Right lobe of liver (tissue), 4 donors: ENCODE measurements around the gene B3GAT1.

ENCODE experiments used
- POLR2A ChIP-seq: fragments of 450-650 bp; IDR thresholded peaks from one replicate; pipeline ENCODE4 v1.6.1; 2017; ENCODE audit warnings: antibody characterized with exemption, mild to moderate bottlenecking
- TF ChIP-seq, protein P1 (sequence below), 4 donors: fragments of 200-600 bp in 3 of 4; fragments of 450-650 bp in 1 of 4; IDR thresholded peaks; one replicate each; pipeline versions ENCODE4 v1.5.1 to v1.8.0; 2016 to 2022; ENCODE audit warnings: antibody characterized with exemption in 4 of 4, mild to moderate bottlenecking in 2 of 4
- donor health status: DM: no; HTN: no; CAD: no.
- donor health status: DM: no; HTN: no; CAD: no.
- donor health status: DM: no; HTN: yes; CAD: no.

DNA sequence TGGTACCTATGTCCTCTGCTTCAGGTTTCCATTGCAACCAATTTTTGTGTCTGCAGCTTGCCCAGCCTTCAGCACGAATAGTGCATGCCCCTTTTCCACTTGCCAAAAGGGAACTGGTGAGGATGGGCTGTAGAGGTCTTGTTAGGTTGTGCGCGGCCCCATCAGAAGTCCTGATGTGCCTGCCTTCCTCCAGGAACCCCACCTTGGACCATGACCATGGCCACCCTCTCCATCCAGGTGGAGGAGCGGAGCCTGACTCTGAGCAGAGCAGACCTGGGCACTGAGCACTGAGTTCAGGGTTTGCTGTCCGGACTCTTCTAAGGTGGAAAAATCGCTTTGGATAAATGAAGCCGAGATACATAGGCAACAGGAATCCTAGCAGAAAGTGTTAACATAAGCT, 73.4 kb downstream of the B3GAT1 start:
- TF ChIP-seq POLR2A: no peak
- TF ChIP-seq, protein P1, sequence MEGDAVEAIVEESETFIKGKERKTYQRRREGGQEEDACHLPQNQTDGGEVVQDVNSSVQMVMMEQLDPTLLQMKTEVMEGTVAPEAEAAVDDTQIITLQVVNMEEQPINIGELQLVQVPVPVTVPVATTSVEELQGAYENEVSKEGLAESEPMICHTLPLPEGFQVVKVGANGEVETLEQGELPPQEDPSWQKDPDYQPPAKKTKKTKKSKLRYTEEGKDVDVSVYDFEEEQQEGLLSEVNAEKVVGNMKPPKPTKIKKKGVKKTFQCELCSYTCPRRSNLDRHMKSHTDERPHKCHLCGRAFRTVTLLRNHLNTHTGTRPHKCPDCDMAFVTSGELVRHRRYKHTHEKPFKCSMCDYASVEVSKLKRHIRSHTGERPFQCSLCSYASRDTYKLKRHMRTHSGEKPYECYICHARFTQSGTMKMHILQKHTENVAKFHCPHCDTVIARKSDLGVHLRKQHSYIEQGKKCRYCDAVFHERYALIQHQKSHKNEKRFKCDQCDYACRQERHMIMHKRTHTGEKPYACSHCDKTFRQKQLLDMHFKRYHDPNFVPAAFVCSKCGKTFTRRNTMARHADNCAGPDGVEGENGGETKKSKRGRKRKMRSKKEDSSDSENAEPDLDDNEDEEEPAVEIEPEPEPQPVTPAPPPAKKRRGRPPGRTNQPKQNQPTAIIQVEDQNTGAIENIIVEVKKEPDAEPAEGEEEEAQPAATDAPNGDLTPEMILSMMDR (IDR thresholded peaks at IDR 0.05): no peak
